GM19328 (cell line): Measurements from ENCODE around the gene FOXP1.

Experiments
- ATAC-seq: cut with Tn5 transposase; IDR thresholded peaks from one replicate; pipeline ENCODE4 v1.9.1; 2021; ENCODE audit warnings: mild to moderate bottlenecking, moderate library complexity; ENCODE audit not compliant: unreplicated experiment

Gene FOXP1

GRCh38 chr3:71583566-71584393 lies at the start of gene FOXP1:
TSS of gene FOXP1 (minus strand) at chr3:71583728. CDS start at chr3:71198381, 385,347 bp downstream.
- no peak for ATAC-seq

GRCh38 chr3:71629711-71630110 lies 46.2 kb upstream of the FOXP1 start:
- no peak for ATAC-seq

- ATAC-seq, result no peak
Measured at GRCh38 chr3:71629289-71629688, 45.8 kb upstream of the FOXP1 start.

- ATAC-seq, result no peak
Measured at GRCh38 chr3:71628522-71628921, 45.0 kb upstream of the FOXP1 start.

- ATAC-seq, result no peak
Measured at GRCh38 chr3:71625676-71626075, 42.1 kb upstream of the FOXP1 start.

- ATAC-seq, result no peak
Measured at GRCh38 chr3:71621825-71622537, 38.5 kb upstream of the FOXP1 start.

- ATAC-seq, result no peak
Measured at GRCh38 chr3:71618538-71618937, 35.0 kb upstream of the FOXP1 start.

GRCh38 chr3:71616571-71617021 lies 33.1 kb upstream of the FOXP1 start:
- no peak for ATAC-seq

- no peak for ATAC-seq
Measured at GRCh38 chr3:71614869-71615268, 31.3 kb upstream of the FOXP1 start.

- no peak for ATAC-seq
Measured at GRCh38 chr3:71614426-71614825, 30.9 kb upstream of the FOXP1 start.

GRCh38 chr3:71611099-71611498 lies 27.6 kb upstream of the FOXP1 start:
- ATAC-seq, result no peak

- no peak for ATAC-seq
Measured at GRCh38 chr3:71607364-71607763, 23.8 kb upstream of the FOXP1 start.

GRCh38 chr3:71606582-71606981 lies 23.1 kb upstream of the FOXP1 start:
- no peak for ATAC-seq

GRCh38 chr3:71602256-71602655 lies 18.7 kb upstream of the FOXP1 start:
- no peak for ATAC-seq

GRCh38 chr3:71601811-71602210 lies 18.3 kb upstream of the FOXP1 start:
- no peak for ATAC-seq

GRCh38 chr3:71600646-71601288 lies 17.2 kb upstream of the FOXP1 start:
- no peak for ATAC-seq

- no peak for ATAC-seq
Measured at GRCh38 chr3:71599416-71599815, 15.9 kb upstream of the FOXP1 start.

- no peak for ATAC-seq
Measured at GRCh38 chr3:71598292-71598691, 14.8 kb upstream of the FOXP1 start.

GRCh38 chr3:71597286-71597685 lies 13.8 kb upstream of the FOXP1 start:
- ATAC-seq, result no peak

- no peak for ATAC-seq
Measured at GRCh38 chr3:71593106-71593505, 9.6 kb upstream of the FOXP1 start.

- no peak for ATAC-seq
Measured at GRCh38 chr3:71591101-71591500, 7.6 kb upstream of the FOXP1 start.

- ATAC-seq, result no peak
Measured at GRCh38 chr3:71589132-71589531, 5.6 kb upstream of the FOXP1 start.
